ENCODE results near the gene ATP5MC3. TPM values are rescaled to one million over a fixed set of nuclear protein-coding genes. Genes with fewer than 3 reads are reported as not detected.

Gene ATP5MC3
- total RNA-seq, 2 donors from 2014 or later = 48.1 to 74.5 TPM

GRCh38 chr2:175137793-175138192 is 43.7 kb downstream of the ATP5MC3 start:
- Histone ChIP-seq H3K4me1 (ENCODE audit: control insufficient read depth in 1 of 2, low read depth in 2 of 2) (peaks cover 11 to 16% of the 10 kb centered on the region in 2 donors), H3K27me3 (replicated peaks; ENCODE audit: insufficient read depth) (no peaks in the 10 kb centered on the region), H3K27ac (no peak overlapping the region), H3K36me3 (no peaks in the 10 kb centered on the region), H3K4me3 (no peak overlapping the region), H3K9me3 (no peaks in the 10 kb centered on the region)
- ATAC-seq (ENCODE audit: insufficient number of reproducible peaks, low FRiP score, low read depth) (no peak), DNase-seq (ENCODE audit: low spot score) (no peak)
- TF ChIP-seq CTCF (IDR thresholded peaks at IDR 0.05) = no peak

- DNase-seq (ENCODE audit: low spot score) (no peak), ATAC-seq (ENCODE audit: insufficient number of reproducible peaks, low FRiP score, low read depth) (no peak)
- Histone ChIP-seq H3K4me1 (ENCODE audit: control insufficient read depth in 1 of 2, low read depth in 2 of 2) (peaks cover 11 to 16% of the 10 kb centered on the region in 2 donors), H3K4me3 (no peak overlapping the region), H3K27ac (no peak overlapping the region), H3K27me3 (replicated peaks; ENCODE audit: insufficient read depth) (no peaks in the 10 kb centered on the region), H3K9me3 (no peaks in the 10 kb centered on the region), H3K36me3 (no peaks in the 10 kb centered on the region)
- no peak for TF ChIP-seq CTCF (IDR thresholded peaks at IDR 0.05)
Observed at GRCh38 chr2:175136334-175137215, 44.9 kb downstream of the ATP5MC3 start.

- Histone ChIP-seq H3K4me1 (ENCODE audit: control insufficient read depth in 1 of 2, low read depth in 2 of 2) (peaks cover 11 to 16% of the 10 kb centered on the region in 2 donors), H3K4me3 (no peak overlapping the region), H3K27me3 (replicated peaks; ENCODE audit: insufficient read depth) (no peaks in the 10 kb centered on the region), H3K36me3 (no peaks in the 10 kb centered on the region), H3K9me3 (no peaks in the 10 kb centered on the region), H3K27ac (no peak overlapping the region)
- ATAC-seq (ENCODE audit: insufficient number of reproducible peaks, low FRiP score, low read depth) (no peak), DNase-seq (ENCODE audit: low spot score) (no peak)
- no peak for TF ChIP-seq CTCF (IDR thresholded peaks at IDR 0.05)
Observed at GRCh38 chr2:175135862-175136261, 45.6 kb downstream of the ATP5MC3 start.

GRCh38 chr2:175135177-175135576 is 46.3 kb downstream of the ATP5MC3 start:
- H3K4me1 ChIP-seq (ENCODE audit: control insufficient read depth in 1 of 2, low read depth in 2 of 2) = peaks cover 11 to 16% of the 10 kb centered on the region in 2 donors
- no peak for ATAC-seq (ENCODE audit: insufficient number of reproducible peaks, low FRiP score, low read depth)
- TF ChIP-seq CTCF (IDR thresholded peaks at IDR 0.05) = no peak
- no peak for DNase-seq (ENCODE audit: low spot score)
- H3K27me3 ChIP-seq (replicated peaks; ENCODE audit: insufficient read depth) = no peaks in the 10 kb centered on the region
- no peak overlapping the region for H3K27ac ChIP-seq
- no peak overlapping the region for H3K4me3 ChIP-seq
- no peaks in the 10 kb centered on the region for H3K36me3 ChIP-seq
- no peaks in the 10 kb centered on the region for H3K9me3 ChIP-seq

- Histone ChIP-seq H3K27me3 (replicated peaks; ENCODE audit: insufficient read depth) (no peaks in the 10 kb centered on the region), H3K4me3 (no peak overlapping the region), H3K36me3 (peaks cover 4% of the 10 kb centered on the region), H3K9me3 (no peaks in the 10 kb centered on the region), H3K27ac (no peak overlapping the region), H3K4me1 (ENCODE audit: control insufficient read depth in 1 of 2, low read depth in 2 of 2) (peaks cover 2 to 4% of the 10 kb centered on the region in 2 donors)
- no peak for TF ChIP-seq CTCF (IDR thresholded peaks at IDR 0.05)
- ATAC-seq (ENCODE audit: insufficient number of reproducible peaks, low FRiP score, low read depth) (no peak), DNase-seq (ENCODE audit: low spot score) (no peak)
Observed at GRCh38 chr2:175131252-175131651, 50.3 kb downstream of the ATP5MC3 start.
